Activated CD4-positive, alpha-beta T cell treated with anti-CD3 and anti-CD28 coated beads for 36 hours (primary cell): ENCODE data around the gene LYRM2. TPM values are rescaled to one million over a fixed set of nuclear protein-coding genes. Genes with fewer than 3 reads are reported as not detected.

Experiments
- ATAC-seq: fragments of 200-7000 bp; cut with Tn5 transposase; one replicate; pipeline ENCODE4 v1.10.0; 2021; ENCODE audit warnings: mild to moderate bottlenecking, moderate library complexity
- CTCF ChIA-PET: fragments of 350-600 bp; sonication (Branson Sonifier 250); formaldehyde crosslinking; loops from one replicate; lab custom pipeline; 2021; ENCODE audit warnings: antibody characterized with exemption; lab: Charles Lee
- POLR2A ChIA-PET: fragments of 350-600 bp; sonication (Branson Sonifier 250); formaldehyde crosslinking; loops from one replicate; lab custom pipeline; 2021; ENCODE audit warnings: antibody characterized with exemption, inconsistent platforms; lab: Charles Lee
- DNase-seq: peaks from one replicate; pipeline ENCODE4 v3.0.0-alpha.2; 2020
- H3K27ac Mint-ChIP-seq: one replicate; pipeline ENCODE4 v1.8.0; 2021; ENCODE audit warnings: mixed read lengths
- H3K27me3 Mint-ChIP-seq: one replicate; pipeline ENCODE4 v1.8.0; 2021; ENCODE audit warnings: mixed read lengths
- H3K36me3 Mint-ChIP-seq: one replicate; pipeline ENCODE4 v1.8.0; 2021; ENCODE audit warnings: low read depth, mixed read lengths
- H3K4me1 Mint-ChIP-seq: one replicate; pipeline ENCODE4 v1.8.0; 2021; ENCODE audit warnings: mixed read lengths
- H3K4me3 Mint-ChIP-seq: one replicate; pipeline ENCODE4 v1.8.0; 2021; ENCODE audit warnings: mild to moderate bottlenecking, moderate library complexity, mixed read lengths
- H3K9me3 Mint-ChIP-seq: one replicate; pipeline ENCODE4 v1.8.0; 2021; ENCODE audit warnings: low read depth, mixed read lengths
- intact Hi-C, 2 experiments: fragments of 100-400 bp; cut with DNase I in 1 of 2; cut with micrococcal nuclease in 1 of 2; formaldehyde crosslinking; loops; one replicate each; pipeline versions ENCODE4 v1.14.2 to v1.15.1; 2022 to 2024; cut with DNase I, micrococcal nuclease
- total RNA-seq, 2 experiments: library from RNA; stranded (reverse); gene quantifications; one replicate each; pipeline ENCODE4 v1.2.3, GENCODE V29; 2021

Gene LYRM2
- total RNA-seq, 2 experiments from 2014 or later: 24.5 to 27.9 TPM

DNA sequence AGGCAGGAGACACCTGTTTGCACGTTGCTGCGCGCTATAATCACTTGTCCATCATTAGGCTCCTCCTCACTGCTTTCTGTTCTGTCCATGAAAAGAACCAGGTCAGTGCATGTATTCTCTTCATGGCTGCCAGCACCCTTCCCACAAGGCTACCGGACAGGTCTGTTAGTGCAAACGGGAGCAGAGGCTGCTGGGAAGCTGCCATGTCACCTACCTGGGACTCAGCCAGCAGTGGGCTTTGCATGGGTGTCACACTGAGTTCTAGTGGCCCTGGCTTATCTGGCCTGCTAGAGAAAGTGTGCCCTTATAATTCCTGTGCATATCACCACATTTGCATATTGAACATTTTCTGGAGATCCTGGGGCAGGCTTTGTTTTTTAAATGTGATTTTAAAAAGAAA is 24.8 kb downstream of the LYRM2 start:
- CTCF ChIA-PET: interaction anchor here (1.9 to 2.1 kb wide), 2 partner anchors 10 to 182 kb away, joined by 6 to 16 read pairs; partner anchors contain the start of gene ANKRD6
- Mint-ChIP-seq H3K36me3 (no peaks in the 10 kb centered on the region), H3K27ac (no peak overlapping the region), H3K9me3 (no peaks in the 10 kb centered on the region), H3K4me1 (no peaks in the 10 kb centered on the region), H3K27me3 (no peaks in the 10 kb centered on the region), H3K4me3 (no peak overlapping the region)
- ATAC-seq (no peak), DNase-seq (no peak)
- POLR2A ChIA-PET: no interaction called here
- intact Hi-C loops: no loop called here

DNA sequence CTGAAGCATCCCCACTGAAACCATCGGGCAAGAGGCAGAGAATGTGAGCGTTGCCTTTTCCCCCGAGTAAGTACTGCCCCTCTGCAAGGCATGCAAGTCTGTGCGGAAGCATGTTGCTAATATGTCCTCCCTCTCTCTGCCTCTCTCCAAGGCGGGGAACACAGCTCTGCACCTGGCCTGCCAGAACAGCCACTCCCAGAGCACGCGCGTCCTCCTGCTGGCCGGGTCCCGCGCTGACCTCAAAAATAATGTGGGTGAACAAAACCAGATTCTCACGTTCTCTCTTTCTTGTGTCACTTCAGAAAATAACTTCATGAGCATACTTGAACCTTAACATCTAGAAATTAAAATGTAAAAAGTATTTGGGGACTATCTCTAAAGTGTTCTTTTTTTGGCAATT is 26.4 kb downstream of the LYRM2 start:
- H3K36me3 Mint-ChIP-seq: no peaks in the 10 kb centered on the region
- no peak for ATAC-seq
- intact Hi-C loops: no loop called here
- no peak for DNase-seq
- no peak overlapping the region for H3K4me3 Mint-ChIP-seq
- no peaks in the 10 kb centered on the region for H3K27me3 Mint-ChIP-seq
- no peak overlapping the region for H3K27ac Mint-ChIP-seq
- CTCF ChIA-PET: interaction anchor here (1.5 to 2.1 kb wide), 2 partner anchors 180 to 240 kb away, joined by 4 to 16 read pairs; partner anchors contain the start of gene ANKRD6
- no peaks in the 10 kb centered on the region for H3K9me3 Mint-ChIP-seq
- POLR2A ChIA-PET: no interaction called here
- H3K4me1 Mint-ChIP-seq: no peaks in the 10 kb centered on the region

DNA sequence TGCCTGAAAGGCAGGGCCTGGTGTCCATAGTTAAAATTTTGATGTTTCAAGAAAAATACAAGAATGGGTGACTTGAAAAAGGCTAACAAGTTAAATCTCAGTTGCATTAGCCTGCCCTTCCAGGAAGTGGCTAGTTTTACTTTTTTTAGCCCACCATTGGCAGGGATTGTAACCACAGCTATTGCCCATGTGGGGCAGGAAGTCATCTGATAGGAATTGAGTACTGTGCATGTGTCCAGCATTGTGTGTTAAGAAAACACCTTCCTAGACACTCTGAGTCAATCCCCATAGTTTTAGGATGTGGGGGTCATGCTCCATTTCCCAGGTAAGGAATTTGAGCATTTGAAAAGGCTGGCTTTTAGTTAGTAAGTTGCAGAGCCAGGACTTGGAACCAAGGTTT is 26.9 kb downstream of the LYRM2 start:
- POLR2A ChIA-PET: no interaction called here
- no peaks in the 10 kb centered on the region for H3K4me1 Mint-ChIP-seq
- no peaks in the 10 kb centered on the region for H3K27me3 Mint-ChIP-seq
- ATAC-seq (no peak), DNase-seq (no peak)
- no peaks in the 10 kb centered on the region for H3K36me3 Mint-ChIP-seq
- CTCF ChIA-PET: interaction anchor here (1.1 to 4.2 kb wide), 2 partner anchors 181 to 201 kb away, joined by 3 to 41 read pairs; partner anchors contain the start of gene ANKRD6
- intact Hi-C loops: loop anchor here (2.0 kb wide), 2 partner anchors 243 to 629 kb away; no protein-coding TSS in a partner anchor
- no peaks in the 10 kb centered on the region for H3K9me3 Mint-ChIP-seq
- no peak overlapping the region for H3K4me3 Mint-ChIP-seq
- H3K27ac Mint-ChIP-seq: no peak overlapping the region

DNA sequence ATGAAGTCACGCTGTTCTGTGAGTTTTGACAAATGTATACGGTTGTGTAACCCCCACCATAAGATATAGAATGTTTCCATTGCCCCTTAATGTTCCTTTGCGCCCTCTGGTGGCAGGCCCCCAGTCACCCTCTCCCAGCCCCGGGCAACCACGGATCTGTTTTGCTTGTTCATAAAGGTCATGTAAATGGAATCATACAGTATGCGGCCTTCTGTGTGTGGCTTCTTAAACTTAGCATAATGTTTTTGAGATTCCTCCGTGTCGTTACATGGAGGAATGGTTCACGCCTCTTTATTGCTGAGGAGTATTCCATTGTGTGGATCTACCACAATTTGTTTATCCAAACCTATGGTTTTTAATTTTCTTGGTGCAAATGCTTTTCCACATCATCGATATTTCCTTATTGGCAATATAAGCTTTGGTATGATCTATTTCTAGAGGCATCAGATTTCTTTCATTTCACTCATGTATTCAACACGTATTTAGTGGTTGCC is 28.4 kb downstream of the LYRM2 start:
- no peak overlapping the region for H3K4me3 Mint-ChIP-seq
- H3K36me3 Mint-ChIP-seq: no peaks in the 10 kb centered on the region
- H3K27me3 Mint-ChIP-seq: no peaks in the 10 kb centered on the region
- POLR2A ChIA-PET: no interaction called here
- CTCF ChIA-PET: interaction anchor here (0.6 to 4.2 kb wide), 13 partner anchors 14 to 321 kb away, joined by 3 to 41 read pairs (median 4); partner anchors contain the start of gene ANKRD6
- ATAC-seq (peak; percentile 92), DNase-seq (peak; percentile 88)
- no peaks in the 10 kb centered on the region for H3K4me1 Mint-ChIP-seq
- H3K27ac Mint-ChIP-seq: no peak overlapping the region
- H3K9me3 Mint-ChIP-seq: no peaks in the 10 kb centered on the region
- intact Hi-C loops: loop anchor here (1.0 to 2.0 kb wide), 5 partner anchors 177 to 627 kb away; partner anchors contain the start of gene ANKRD6 (in 2 of the 2)

DNA sequence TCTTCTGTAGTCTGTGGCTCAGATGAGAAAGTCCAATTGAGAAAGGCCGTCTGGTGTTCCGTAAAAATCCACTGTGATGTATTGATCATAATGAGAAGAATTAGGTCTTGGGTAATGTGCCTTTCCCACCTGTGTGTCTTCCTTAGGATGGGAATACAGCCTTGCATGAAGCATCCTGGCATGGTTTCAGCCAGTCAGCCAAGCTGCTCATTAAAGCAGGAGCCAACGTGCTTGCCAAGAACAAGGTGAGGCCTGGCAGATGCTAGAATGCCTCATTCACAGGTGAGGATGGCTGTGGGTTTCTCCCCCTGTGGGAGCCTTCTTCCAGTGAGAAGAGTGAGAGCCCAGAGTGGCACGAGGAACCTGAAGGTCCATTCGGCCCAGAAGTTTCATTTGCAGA is 32.7 kb downstream of the LYRM2 start:
- no peaks in the 10 kb centered on the region for H3K36me3 Mint-ChIP-seq
- H3K27ac Mint-ChIP-seq: no peak overlapping the region
- intact Hi-C loops: no loop called here
- H3K9me3 Mint-ChIP-seq: no peaks in the 10 kb centered on the region
- H3K4me3 Mint-ChIP-seq: no peak overlapping the region
- no peaks in the 10 kb centered on the region for H3K4me1 Mint-ChIP-seq
- CTCF ChIA-PET: no interaction called here
- POLR2A ChIA-PET: no interaction called here
- ATAC-seq: no peak
- H3K27me3 Mint-ChIP-seq: no peaks in the 10 kb centered on the region
- no peak for DNase-seq

DNA sequence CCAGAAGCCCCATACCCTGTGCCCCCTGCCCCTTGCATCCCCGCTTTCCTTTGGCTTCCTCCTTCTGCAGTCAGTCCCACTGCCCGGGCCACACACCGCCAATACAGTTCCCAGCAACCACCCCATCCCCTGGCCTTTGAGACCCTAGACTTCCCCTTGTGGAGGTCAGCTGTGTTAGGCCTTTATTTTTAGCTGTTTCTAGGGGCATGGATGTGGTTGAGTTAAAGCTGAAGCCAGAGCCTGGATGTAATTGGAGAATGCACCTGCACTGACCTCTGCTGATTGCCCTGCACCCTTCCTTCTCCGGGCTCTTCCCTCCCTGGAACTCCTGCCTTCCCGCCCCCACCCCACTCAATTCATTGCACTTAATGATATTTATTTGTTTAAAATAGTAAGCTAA is 33.9 kb downstream of the LYRM2 start:
- POLR2A ChIA-PET: no interaction called here

DNA sequence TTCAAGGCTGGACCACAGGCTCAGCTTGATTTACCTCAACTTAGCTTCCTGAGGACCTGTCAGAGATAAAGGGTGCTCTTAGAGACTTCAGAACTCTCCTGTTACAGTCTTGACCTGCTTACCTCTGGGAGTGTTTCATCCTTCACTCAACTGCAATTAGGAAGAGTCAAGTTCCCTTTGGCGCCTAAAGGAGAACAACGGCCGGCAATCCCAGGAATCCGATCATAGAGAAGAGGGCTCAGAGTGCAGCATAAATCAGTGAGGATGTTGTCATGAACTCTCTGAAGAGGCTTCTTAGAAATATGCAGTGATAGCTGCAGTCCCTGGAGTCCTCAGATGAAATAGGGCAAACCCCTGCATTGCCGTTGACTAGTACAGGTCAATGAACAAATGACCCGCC is 36.4 kb downstream of the LYRM2 start:
- DNase-seq (no peak), ATAC-seq (no peak)
- POLR2A ChIA-PET: no interaction called here
- CTCF ChIA-PET: no interaction called here
- intact Hi-C loops: no loop called here
- Mint-ChIP-seq H3K27me3 (no peaks in the 10 kb centered on the region), H3K9me3 (peaks cover 2% of the 10 kb centered on the region), H3K4me1 (no peaks in the 10 kb centered on the region), H3K4me3 (no peak overlapping the region), H3K27ac (no peak overlapping the region), H3K36me3 (peaks cover 2% of the 10 kb centered on the region)

More for the DNA sequence above, 33.9 kb downstream of the LYRM2 start:
- no peak for ATAC-seq
- Mint-ChIP-seq H3K36me3 (no peaks in the 10 kb centered on the region), H3K4me1 (no peaks in the 10 kb centered on the region), H3K4me3 (no peak overlapping the region), H3K27me3 (no peaks in the 10 kb centered on the region), H3K9me3 (no peaks in the 10 kb centered on the region), H3K27ac (no peak overlapping the region)
- CTCF ChIA-PET: interaction anchor here (1.6 kb wide), 1 partner anchor 9 kb away, joined by 6 read pairs; no protein-coding TSS in a partner anchor
- intact Hi-C loops: no loop called here
- no peak for DNase-seq

DNA sequence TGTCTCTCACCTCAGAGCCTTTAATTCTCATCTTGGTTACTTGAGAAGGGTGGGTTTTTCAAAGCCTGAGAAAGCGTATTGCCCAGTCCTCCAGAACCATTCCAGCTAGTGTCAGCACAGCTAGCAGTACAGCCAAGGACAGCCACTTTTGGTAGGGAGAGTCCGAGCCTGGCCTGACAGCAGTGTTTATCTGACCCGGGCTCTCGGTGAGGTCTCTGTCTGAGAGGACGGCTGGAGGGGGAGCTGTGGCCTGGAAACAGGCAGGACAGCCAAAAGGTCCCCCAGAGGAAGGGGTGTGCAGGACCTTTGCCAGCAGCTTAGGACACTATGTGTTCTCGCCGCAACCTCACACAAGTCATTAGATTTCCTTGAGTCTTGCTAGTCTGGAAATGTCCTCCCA is 38.8 kb downstream of the LYRM2 start:
- ChIA-PET CTCF (interaction anchor here (0.5 to 1.5 kb wide), 12 partner anchors 9 to 1610 kb away, joined by 3 to 5 read pairs (median 3); no protein-coding TSS in a partner anchor), POLR2A (interaction anchor here (0.7 kb wide), 1 partner anchor 156 kb away, joined by 3 read pairs; no protein-coding TSS in a partner anchor)
- Mint-ChIP-seq H3K4me3 (no peak overlapping the region), H3K4me1 (peaks cover 9% of the 10 kb centered on the region), H3K36me3 (peaks cover 2% of the 10 kb centered on the region), H3K27ac (no peak overlapping the region), H3K9me3 (peaks cover 2% of the 10 kb centered on the region), H3K27me3 (no peaks in the 10 kb centered on the region)
- intact Hi-C loops: loop anchor here in 1 of 2 experiments (5.0 kb wide), 1 partner anchor 232 kb away; no protein-coding TSS in a partner anchor
- DNase-seq (no peak), ATAC-seq (no peak)

DNA sequence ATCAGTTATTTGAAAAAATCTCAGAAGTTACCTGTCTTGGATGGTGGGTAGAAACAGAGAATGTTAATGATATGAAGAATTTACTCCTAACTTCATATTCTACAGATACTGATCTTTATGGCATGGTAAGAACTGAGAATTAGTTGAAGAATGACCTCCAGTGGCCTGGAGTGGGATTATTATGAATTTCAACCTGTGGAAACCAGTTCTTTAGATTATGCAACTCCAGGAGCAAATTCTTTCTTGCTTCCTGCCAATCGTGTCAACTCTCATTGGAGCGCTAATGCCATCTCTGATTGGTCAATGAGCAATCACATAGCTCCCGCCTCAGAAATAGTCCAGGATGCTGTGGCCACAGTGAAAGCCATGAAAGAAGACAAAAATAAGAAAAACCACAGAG is 40.6 kb downstream of the LYRM2 start:
- H3K27ac Mint-ChIP-seq: no peak overlapping the region
- ChIA-PET POLR2A (interaction anchor here (0.6 kb wide), 1 partner anchor 306 kb away, joined by 3 read pairs; no protein-coding TSS in a partner anchor), CTCF (interaction anchor here (1.4 to 2.2 kb wide), 2 partner anchors 10 to 165 kb away, joined by 4 to 7 read pairs; partner anchors contain the start of gene ANKRD6)
- H3K27me3 Mint-ChIP-seq: no peaks in the 10 kb centered on the region
- H3K9me3 Mint-ChIP-seq: peaks cover 2% of the 10 kb centered on the region
- H3K4me1 Mint-ChIP-seq: peaks cover 9% of the 10 kb centered on the region
- ATAC-seq (no peak), DNase-seq (no peak)
- intact Hi-C loops: loop anchor here in 1 of 2 experiments (5.0 kb wide), 1 partner anchor 231 kb away; no protein-coding TSS in a partner anchor
- H3K36me3 Mint-ChIP-seq: peaks cover 2% of the 10 kb centered on the region
- H3K4me3 Mint-ChIP-seq: no peak overlapping the region

DNA sequence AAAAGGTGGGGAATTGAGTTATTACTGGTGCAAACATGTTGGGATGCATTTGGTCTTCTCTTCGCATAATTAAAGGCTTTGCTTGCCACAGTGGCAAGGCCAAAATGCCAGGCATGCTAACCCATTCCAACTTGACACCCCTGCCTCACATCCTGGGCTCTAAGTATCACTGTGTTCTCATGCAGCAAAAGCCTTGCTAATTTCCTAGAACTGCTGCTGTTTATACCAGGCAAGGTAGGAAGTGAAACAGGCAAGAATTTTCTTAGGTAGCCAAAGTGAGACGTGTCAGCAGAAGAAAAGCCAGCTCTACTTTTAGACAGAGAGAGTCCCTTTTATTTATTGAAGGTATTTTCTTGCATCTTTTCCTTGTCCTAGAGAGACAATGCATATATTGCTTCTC is 41.2 kb downstream of the LYRM2 start:
- Mint-ChIP-seq H3K4me3 (no peak overlapping the region), H3K36me3 (peaks cover 2% of the 10 kb centered on the region), H3K27me3 (no peaks in the 10 kb centered on the region), H3K9me3 (peaks cover 2% of the 10 kb centered on the region), H3K4me1 (peaks cover 9% of the 10 kb centered on the region), H3K27ac (no peak overlapping the region)
- ChIA-PET CTCF (interaction anchor here (0.6 to 2.2 kb wide), 2 partner anchors 165 to 459 kb away, joined by 3 to 7 read pairs; partner anchors contain the start of gene ANKRD6), POLR2A (no interaction called here)
- ATAC-seq (no peak), DNase-seq (no peak)
- intact Hi-C loops: loop anchor here in 1 of 2 experiments (5.0 kb wide), 1 partner anchor 230 kb away; no protein-coding TSS in a partner anchor

DNA sequence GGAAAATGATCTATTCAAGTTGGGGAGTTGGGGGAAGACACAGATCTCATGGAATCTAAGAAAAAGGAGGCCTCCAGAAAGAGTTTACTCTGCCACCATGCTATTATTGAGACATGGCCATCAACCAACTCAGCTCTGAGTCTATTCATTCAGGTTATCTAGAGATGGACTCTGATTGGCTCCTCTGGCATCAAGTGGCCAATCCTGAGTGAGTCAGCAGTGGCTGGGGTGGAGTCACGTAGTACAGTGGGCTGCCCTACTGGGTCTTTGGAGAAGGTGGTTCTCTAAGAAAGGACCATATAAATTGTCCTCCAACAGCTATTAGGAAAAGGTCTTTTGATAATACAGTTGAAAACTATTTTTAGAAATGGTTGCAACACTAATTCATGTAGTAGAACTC is 42.1 kb downstream of the LYRM2 start:
- ChIA-PET POLR2A (no interaction called here), CTCF (interaction anchor here (0.7 kb wide), 1 partner anchor 24 kb away, joined by 3 read pairs; no protein-coding TSS in a partner anchor)
- peak overlapping the region; percentile 76 for H3K27ac Mint-ChIP-seq
- H3K36me3 Mint-ChIP-seq: peaks cover 2% of the 10 kb centered on the region
- intact Hi-C loops: loop anchor here in 1 of 2 experiments (5.0 kb wide), 1 partner anchor 229 kb away; no protein-coding TSS in a partner anchor
- ATAC-seq (peak; percentile 67), DNase-seq (peak; percentile 17)
- peaks cover 9% of the 10 kb centered on the region for H3K4me1 Mint-ChIP-seq
- H3K27me3 Mint-ChIP-seq: no peaks in the 10 kb centered on the region
- H3K4me3 Mint-ChIP-seq: no peak overlapping the region
- H3K9me3 Mint-ChIP-seq: peaks cover 2% of the 10 kb centered on the region
